NOMO-1 (cell line): Measurements from ENCODE around the gene SMOC1.

Experiments
- DNase-seq, 2 experiments: peaks; one replicate each; lab custom pipeline; 2025; ENCODE audit not compliant: unreplicated experiment in 2 of 2; lab: John Stamatoyannopoulos, UW

The SMOC1 gene

DNA sequence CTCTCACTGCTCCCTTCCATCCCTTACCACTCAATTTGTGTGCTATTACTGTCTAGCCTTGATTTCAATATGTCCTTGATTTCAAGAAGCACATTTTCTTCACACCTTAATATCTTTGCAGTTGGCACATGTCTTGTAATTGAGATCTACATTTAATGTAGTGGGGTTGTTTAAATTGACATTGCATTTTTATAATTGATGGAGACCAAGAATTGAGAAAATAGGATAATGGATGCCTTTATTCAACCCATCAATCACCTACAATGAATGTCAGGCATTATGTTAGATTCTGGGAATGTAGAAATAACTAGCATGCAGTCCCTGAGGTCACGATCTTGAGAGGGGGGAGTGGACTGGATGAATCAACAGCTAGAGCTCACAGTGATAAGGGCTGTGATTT is 94.6 kb downstream of the SMOC1 start:
- no peak for DNase-seq

DNA sequence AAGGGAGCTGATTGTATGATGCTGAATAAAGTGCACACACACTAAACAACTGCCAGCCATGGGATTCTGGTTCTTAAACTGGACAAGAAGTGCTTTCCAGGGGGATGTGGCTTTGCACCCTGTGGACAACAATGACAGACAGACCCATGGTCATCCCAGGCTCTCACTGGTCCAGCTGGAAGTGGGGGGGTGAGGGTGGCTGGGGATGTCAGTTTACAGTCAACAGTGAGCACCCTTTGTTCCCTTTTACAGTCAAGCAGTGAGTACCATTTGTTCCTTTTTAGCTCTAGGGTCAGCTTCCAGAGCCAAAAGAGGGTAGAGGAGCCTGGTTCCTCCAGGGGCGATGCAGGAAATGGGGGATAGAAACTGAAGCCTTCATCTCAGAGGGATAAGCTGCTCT is 100.7 kb downstream of the SMOC1 start:
- DNase-seq, result no peak

DNA sequence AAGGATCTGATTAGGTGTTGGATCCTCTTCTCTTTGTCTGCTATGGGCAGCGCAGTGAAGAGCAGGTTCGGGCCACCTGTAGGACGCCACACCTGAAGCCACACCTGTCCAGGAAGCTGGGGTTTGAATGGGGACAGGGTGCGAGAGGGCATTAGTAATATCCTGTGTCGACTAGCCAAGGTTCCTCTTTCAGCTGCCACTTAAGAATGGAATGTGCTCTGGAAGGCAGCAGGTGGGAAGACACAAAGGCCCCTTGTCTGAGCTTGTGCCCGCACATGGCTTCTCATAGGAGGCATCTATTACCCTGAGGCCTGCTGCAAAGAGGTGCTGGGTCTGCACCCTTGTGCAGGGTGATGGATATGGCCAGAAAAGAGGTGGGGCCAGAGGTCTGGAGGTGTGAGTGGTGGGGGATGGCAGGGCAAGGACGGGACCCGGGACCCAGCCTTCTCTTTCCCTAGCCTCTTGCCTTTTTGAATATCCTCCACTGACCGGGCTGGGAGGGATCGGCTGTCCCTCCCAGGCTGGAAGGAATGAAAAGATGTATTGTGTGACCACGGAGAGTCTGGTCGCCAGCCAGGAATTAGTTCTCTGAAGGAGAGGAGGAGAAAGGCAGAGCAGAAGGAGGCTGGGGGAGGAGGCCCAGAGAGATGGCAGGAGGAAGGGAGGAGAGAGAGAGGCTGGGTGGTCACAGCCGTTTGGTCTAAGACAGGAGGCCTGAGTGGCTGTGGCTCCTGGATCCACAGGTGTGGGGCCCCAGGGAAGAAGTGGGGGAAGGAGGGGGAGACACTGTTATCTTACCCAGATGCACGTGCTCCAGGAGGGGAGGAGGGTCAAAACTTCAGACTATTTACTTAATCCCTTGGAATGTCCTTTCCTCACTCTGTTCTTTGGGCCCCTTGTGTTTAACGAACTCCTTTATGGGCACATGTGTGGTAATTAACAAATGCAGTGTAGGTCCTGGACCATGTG is 101.5 kb downstream of the SMOC1 start:
- DNase-seq, result no peak

DNA sequence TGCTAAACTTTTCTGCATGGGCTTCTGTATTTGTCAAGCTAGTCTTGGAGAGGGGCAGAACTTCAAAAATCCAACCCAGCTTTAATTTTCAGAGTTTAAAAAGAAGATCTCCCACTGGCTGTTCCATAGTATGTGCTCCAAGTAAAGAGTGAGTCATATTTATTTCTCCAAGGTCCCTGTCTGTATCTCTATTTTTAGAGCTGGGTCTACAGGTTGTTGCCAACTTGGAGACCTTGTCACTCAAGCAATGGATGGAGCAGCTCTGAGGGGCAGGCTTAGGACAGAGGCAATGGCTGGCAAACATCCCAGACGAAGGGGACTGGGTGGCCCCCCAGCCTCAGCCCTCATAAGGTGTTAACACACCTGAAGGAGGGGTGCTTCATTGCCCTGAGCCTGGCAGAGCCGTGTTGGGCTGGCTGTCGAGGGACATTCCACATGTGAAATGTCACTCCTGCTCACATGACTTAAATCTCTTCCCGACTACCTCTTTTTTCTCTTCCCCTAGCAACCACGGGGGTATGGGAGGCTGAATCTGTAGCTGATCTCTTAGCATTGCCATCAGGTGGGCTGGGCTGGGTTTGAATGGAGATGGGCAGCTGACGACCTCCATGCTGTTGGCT is 103.1 kb downstream of the SMOC1 start:
- DNase-seq, result no peak

DNA sequence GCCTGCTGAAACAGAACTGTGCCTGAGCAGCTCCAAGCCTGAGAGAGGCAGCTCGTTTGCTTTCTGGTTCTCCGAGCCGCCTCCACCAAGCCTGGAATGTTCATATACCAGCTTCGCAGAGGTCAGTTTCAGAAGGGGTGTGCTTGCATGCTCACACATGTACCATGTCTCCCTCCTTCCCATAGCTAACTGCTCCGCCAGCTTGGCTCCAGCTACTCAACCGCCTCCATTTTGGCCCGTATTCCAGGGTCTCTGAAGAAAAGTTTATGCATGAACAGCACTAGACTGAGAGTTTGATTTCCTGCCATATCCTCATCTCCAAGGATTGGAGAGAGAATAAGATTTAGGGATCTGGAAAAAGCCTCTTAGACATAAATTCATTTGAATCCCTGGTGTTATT is 103.7 kb downstream of the SMOC1 start:
- DNase-seq, result no peak

DNA sequence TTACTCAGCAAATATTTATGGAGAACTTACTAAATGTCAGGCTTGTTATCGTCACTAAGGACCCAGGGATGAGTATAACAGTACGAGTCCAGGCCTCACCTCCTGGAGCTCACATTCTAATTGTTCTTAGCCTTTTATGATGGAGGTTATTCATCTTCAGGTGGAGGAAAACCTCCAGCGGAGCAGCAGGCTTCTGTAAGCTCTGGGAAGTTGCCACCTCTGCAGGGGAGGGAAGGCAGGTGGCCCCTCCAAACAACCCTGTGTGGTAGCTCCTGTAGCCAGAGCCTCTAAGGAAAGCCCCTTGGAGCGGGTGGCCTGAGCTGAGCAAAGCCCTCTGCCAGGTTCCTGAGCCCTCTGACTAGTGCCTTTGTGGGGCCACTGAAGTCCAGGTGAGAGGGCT is 104.1 kb downstream of the SMOC1 start:
- DNase-seq, result no peak

DNA sequence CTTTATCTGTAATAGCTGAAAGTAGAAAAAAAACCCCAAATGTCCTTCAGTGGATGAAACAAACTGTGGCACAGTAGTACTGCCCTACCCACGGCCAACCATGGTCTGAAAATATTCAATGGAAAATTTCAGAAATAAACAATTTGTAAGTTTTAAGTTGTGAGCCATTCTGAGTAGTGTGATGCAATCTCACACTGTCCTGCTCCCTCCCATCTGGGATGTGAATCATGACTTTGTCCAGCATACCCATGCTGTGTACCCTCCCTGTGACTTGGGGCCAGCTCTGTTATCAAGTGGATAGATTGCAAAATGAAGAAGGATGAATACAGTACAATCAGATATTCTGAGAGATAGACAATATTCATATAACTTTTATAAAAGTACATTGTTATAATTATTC is 106.2 kb downstream of the SMOC1 start:
- no peak for DNase-seq

DNA sequence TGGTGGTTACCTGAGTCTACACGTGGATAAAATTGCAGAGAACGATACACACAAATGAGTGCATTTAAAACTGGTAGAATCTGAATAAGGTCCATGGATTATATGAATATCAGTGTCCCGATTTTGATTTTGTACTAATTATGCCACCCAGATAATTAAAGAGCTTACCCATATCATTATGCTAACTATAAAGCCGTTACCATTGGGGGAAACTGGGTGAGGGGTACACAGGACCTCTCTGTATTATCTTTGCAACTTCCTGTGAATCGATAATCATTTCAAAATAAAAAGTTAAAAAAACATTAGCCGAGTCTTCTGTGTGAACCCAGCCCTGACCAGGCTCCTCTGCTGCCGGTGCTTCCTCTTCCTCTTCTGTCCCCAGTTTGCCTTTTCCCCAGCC is 107.1 kb downstream of the SMOC1 start:
- DNase-seq, result no peak

DNA sequence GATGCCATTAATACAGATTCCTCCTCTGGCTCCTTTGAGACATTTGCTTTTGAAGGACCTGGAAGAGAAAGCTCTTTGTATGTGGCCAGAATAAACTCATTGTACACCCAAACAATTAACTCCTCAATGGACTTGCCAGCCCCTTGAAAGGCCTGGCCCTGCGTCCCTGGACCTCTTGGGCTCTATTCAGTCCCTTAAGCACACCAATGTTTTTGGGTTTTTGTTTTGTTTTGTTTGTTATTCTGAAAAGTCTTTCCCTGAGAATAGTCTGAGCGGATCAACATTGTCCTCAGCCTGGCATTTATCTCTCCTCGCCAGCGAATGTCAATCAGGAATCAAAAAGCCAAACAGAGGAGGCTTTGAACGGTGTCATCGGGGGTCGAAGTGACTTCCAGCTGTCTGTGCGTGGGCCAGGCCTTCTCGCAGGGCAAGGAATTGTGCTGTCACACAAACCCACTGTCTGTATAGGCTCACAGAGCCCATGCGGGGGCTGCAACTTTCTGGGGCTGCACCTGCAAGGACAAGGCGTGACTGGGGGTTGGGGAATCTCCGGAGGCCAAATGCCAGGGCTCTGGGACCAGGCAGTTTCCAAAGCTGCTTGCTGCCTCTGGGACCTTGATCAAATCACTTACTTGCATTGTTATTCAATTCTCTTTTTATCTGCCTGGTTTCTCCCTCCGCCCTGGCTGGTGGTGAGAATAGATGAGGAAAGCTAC is 108.3 kb downstream of the SMOC1 start:
- DNase-seq, result no peak

DNA sequence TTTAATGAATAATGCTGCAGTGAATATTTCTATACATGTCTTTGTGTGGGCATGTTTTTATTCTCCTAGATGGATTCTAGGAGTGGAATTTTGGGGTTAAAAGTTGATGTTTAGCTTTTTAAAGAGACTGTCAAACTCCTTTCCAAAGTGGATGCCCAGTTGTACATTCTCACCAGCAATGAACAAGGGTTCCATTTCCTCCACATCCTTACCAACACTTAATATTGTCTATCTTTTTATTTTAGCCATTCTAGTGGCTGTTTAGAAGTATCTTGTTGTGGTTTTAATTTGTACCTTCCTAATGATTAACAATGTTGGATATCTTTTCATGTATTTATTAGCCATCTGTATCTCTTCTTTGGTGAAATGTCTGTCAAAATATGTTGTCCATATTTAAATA is 109.8 kb downstream of the SMOC1 start:
- no peak for DNase-seq

DNA sequence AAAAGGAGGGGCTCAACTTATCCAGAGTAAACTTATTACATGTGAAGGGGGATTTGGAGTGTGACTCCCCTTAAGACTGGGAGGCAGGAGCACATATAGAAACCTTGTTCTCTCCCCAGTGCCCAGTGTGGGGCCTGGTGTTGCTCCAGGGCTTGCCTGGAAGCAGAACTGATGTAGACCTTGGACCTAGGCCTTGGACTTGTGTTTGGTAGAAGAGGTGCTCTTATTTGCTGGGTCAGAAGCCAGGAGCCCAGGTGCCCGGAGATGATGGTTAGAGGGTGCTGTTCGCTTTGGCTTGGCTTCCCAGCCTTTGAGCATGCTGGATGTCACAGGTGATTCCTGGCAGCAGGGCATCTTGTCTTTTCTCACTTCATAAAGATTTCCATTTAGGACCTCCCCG is 110.4 kb downstream of the SMOC1 start:
- DNase-seq, result no peak

DNA sequence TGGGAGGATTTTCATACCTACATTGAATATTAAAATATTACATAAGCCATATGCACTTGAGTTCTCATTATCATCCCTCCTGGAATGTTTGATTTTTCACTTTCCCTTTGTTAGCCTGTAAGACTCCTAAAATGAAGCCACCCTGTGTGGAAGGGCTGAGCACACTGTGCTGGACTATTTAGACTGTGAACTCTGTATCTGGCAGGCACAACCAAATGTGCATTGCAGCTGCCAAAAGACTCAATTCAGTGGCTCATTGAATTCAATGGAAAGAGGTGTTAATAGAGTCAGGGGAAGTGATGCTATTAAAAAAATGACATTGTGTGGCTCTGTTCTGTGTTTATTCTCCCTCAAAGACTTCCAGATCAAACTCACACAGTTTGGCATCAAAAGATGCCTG is 111.1 kb downstream of the SMOC1 start:
- DNase-seq, result no peak

DNA sequence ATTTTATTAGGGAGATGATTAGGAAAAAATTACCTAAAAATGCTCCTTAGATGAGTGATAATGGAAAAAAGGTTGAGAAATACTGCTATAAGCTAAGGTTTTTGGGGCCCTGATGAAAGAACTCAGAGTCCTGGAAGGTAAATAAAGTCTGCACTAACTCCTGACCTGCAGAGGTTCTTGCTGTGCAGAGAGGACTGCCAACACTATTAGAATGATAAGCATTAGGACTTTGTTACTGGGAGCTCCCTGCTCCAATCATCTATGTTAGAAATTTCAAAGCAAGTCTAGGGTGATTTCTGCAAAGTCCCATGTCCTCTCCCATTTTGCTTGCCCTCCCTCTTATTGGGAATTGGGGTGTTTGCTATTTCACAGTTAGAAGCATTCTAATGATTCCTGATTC is 112.2 kb downstream of the SMOC1 start:
- no peak for DNase-seq

DNA sequence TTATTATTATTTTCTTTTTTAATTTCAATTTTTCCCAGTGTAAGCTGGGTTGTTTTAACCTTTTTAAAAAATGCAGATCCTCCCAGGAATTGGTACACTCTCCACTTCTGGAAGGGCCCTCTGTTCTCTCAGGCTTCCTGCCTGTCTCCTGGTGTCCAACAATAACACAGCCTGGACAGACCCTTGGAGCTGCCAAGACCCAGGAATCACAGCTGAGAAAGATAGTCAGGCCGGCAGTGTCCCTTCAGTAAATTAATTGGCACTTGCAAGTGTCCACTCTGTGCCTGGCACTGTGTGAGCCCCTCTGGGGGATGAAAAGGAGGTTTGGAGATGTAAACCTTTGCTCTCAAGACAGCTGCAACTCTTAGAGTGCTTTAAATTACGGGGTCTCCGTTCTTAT is 113.3 kb downstream of the SMOC1 start:
- no peak for DNase-seq

DNA sequence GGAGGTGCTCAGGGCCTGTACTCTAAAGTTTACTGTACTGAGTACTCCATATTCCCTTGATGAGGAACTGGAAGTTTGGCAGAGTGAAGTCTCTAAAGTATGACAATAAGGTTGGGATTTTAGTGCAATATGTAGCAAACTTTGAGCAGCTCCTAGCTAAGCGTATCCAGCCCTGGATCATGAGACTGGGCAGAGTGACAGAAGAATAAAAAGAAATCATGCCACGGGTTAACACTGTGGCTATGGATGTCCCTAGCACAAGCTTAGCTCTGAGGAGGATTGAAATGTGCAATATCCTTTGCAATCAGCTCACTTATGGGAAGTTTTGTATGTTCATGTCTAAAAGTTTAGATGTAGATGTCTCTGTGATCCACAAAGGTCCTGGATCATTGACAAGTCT is 114.1 kb downstream of the SMOC1 start:
- DNase-seq, result no peak

DNA sequence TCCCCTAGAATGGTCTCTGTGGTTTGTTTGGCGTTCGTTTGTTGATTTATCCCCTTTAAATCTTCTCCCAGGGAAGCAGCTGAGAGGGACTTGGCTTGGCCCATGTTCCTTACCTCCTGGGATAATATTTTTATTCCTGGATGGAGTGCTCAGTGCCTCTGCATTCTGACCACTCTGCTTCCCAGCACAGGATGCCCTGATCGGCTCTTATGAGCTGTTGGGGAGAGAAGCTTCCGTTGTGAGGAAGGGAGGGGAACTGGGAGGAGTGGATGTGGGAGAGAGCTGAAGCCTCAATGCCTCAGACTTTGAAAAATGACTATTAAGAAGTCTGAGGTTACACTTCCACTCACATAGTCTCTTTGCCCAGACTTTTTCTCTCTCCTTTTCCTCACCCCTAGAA is 114.8 kb downstream of the SMOC1 start:
- no peak for DNase-seq

DNA sequence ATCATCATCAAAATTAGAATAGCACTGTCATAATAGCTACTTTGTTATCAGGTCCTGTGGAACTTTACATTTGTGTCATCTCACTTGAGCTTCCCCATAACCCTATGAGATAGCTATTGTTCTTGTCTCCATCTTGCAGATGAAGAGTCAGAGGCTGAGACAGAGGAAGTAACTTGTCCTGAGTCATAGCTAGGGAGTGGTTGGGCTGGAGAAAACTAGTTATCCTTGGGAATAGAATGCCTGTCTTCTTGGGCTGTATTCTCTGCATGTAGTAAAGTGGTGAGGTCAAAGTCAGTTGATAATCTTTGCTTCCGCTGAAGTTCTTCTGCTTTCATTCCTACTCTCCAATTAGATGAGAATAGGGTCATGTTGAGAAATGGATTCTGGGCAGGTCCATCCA is 117.0 kb downstream of the SMOC1 start:
- no peak for DNase-seq

DNA sequence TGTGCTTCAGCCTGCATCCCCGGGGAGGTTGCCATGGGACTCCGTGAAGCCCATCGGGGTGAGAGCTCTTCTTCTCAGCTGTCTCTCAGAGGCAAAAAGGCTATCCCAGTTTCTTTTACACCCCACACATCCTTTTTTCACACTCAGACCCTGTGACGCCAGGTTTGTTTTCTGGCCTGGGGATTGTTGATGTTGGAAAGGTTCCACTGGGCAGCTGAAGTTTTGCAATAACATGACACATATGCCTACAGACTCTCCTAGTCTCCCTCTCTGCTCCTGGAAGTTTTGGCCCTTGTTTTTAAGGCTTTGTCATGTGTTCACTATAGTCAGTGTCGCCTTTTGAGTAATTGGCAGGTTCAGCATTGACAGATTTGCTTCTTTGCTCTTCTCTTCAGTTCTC is 118.6 kb downstream of the SMOC1 start:
- DNase-seq, result no peak

DNA sequence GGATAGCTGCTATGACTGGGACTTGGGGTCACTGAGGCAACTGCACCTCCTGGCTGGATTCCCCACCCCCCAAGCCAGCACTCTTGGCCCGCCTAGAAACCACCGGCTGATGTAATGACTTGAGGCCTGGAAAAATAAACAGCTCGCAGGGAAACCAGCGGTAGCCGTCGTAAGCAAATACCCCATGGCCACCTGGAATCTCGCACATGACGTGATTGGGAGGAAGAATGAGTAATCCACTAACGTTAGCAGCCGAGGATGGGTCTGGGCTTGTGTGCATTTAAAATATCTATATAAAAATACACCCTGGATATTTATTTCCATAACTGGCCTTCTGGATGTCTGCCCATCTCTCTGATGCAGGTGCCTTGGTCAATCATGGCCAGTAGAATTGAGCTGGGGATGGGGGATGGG is 120.1 kb downstream of the SMOC1 start:
- no peak for DNase-seq

DNA sequence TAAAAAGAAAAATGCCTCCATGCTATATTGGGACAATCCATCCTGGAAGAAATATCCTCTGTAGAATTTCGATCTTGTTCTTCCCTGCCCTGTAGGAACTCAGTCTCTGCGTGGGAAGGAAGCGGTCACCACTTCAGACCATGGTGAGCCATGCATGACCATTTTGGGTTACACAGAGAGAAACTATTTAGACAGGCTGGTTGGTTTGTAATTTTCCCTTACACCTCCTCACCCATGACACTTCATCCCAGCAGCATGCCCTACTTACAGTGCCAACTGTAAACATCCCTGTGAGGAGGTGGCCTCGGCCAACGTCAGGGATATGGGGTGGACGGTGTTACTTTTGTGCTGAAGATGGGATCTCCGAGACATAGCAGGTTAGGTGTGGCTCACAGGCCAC is 121.4 kb downstream of the SMOC1 start:
- DNase-seq, result no peak

DNA sequence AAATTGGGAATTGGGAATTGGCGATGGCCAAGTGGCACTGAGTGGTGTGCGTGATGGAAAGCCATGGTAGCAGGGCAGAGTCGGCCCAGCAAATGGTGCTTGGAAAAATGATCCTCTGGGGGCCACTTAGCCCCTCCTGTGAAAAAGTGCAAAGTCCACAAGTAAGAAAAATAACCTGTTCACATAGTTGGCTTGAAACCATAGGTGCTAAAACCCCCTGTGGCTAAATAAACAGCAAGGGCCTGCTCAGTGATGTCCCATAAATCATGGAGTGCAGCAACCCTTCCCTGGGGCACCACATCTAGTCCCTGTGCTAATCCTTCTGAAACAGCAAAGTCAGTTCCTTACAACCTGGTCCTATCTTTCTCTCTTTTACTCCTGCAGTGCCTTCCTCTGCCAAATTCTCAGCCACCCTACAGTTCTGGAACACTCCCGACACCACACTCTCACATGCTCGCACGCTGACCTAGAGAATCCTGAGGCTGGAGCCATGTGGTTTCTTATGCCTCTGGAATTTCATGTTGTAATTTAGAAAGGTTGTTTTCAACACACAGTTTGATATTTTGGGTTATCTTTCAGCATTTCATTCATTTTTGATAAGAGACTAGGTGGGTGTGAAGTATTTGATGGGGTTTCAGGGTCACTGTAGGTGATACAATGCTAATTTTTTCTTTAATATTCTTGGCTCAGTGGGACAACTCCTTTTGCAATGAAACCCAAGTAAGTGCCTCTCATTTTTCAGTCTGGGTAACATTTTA is 123.6 kb downstream of the SMOC1 start:
- no peak for DNase-seq
